Measurements from ENCODE around the gene FAM117B.

DNA sequence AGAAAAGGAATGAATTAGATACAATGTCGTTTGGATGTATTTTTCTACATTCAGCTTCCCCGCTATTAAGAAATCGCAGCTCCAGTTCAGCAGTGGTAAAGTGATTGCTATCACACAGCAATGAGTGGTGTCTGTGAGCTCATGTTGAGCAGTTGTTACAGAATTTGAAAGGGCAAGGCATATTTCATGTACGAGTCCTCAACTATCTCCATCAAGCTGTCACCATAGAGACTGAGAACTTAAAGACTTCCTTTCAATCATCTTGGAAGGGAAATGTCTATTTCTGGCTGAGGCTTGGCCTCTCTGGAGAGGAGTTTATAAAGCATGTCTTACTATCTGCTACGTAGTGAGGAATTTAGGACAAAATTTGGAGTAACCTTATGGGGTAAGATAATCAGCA lies 24.4 kb upstream of the FAM117B start:
- no peak for TF ChIP-seq POLR2A (IDR thresholded peaks at IDR 0.05; ENCODE audit: low read length)
- no peak for TF ChIP-seq GATA1 (IDR thresholded peaks at IDR 0.05; ENCODE audit: low read depth, low read length)
